Mononuclear cell (primary cell): Measurements from ENCODE around the gene CDYL2. TPM values are rescaled to one million over a fixed set of nuclear protein-coding genes. Genes with fewer than 3 reads are reported as not detected.

ENCODE experiments used
- H3K27me3 ChIP-seq: 2 replicates; pipeline ENCODE4 v1.6.0; 2011; ENCODE audit warnings: low read length, control low read depth; ENCODE audit not compliant: insufficient read depth
- H3K4me1 ChIP-seq: 2 replicates; pipeline ENCODE4 v1.5.1; 2011; ENCODE audit warnings: mild to moderate bottlenecking, low read length, control low read depth; ENCODE audit not compliant: insufficient read depth
- H3K4me3 ChIP-seq: 2 replicates; pipeline ENCODE4 v1.5.1; 2011; ENCODE audit warnings: mild to moderate bottlenecking, low read length, moderate library complexity
- H3K9me3 ChIP-seq: 2 replicates; pipeline ENCODE4 v1.5.1; 2011; ENCODE audit warnings: low read depth, mild to moderate bottlenecking, control low read depth, low read length
- total RNA-seq: library from RNA; depleted of rRNA; stranded (reverse); fragments of >200 nt; gene quantifications from one replicate; pipeline ENCODE4 v1.2.3, GENCODE V29; 2012

Gene CDYL2
- total RNA-seq, 1 donor = 8.2 TPM

GRCh38 chr16:80586476-80586875, 217.9 kb downstream of the CDYL2 start:
- H3K27me3 ChIP-seq = no peaks in the 10 kb centered on the region
- no peak overlapping the region for H3K4me3 ChIP-seq
- H3K9me3 ChIP-seq = no peaks in the 10 kb centered on the region
- H3K4me1 ChIP-seq = peaks cover 7% of the 10 kb centered on the region

GRCh38 chr16:80585764-80586163, 218.6 kb downstream of the CDYL2 start:
- H3K4me3 ChIP-seq = no peak overlapping the region
- no peaks in the 10 kb centered on the region for H3K27me3 ChIP-seq
- H3K9me3 ChIP-seq = no peaks in the 10 kb centered on the region
- peaks cover 6% of the 10 kb centered on the region for H3K4me1 ChIP-seq

- peaks cover 13% of the 10 kb centered on the region for H3K4me1 ChIP-seq
- H3K4me3 ChIP-seq = no peak overlapping the region
- H3K9me3 ChIP-seq = no peaks in the 10 kb centered on the region
- no peaks in the 10 kb centered on the region for H3K27me3 ChIP-seq
Observed at GRCh38 chr16:80583466-80583865, 220.9 kb downstream of the CDYL2 start.

GRCh38 chr16:80580109-80580832, 224.1 kb downstream of the CDYL2 start:
- Histone ChIP-seq H3K4me3 (no peak overlapping the region), H3K4me1 (peaks cover 13% of the 10 kb centered on the region), H3K9me3 (no peaks in the 10 kb centered on the region), H3K27me3 (no peaks in the 10 kb centered on the region)

GRCh38 chr16:80577485-80578280, 226.7 kb downstream of the CDYL2 start:
- Histone ChIP-seq H3K9me3 (no peaks in the 10 kb centered on the region), H3K27me3 (no peaks in the 10 kb centered on the region), H3K4me1 (peaks cover 13% of the 10 kb centered on the region)

GRCh38 chr16:80576343-80576912, 228.0 kb downstream of the CDYL2 start:
- no peaks in the 10 kb centered on the region for H3K9me3 ChIP-seq
- peaks cover 13% of the 10 kb centered on the region for H3K4me1 ChIP-seq
- no peak overlapping the region for H3K4me3 ChIP-seq
- no peaks in the 10 kb centered on the region for H3K27me3 ChIP-seq

More at GRCh38 chr16:80577485-80578280, 226.7 kb downstream of the CDYL2 start:
- no peak overlapping the region for H3K4me3 ChIP-seq

GRCh38 chr16:80573700-80574120, 230.7 kb downstream of the CDYL2 start:
- H3K4me1 ChIP-seq = peaks cover 8% of the 10 kb centered on the region
- H3K27me3 ChIP-seq = no peaks in the 10 kb centered on the region
- H3K9me3 ChIP-seq = no peaks in the 10 kb centered on the region
- H3K4me3 ChIP-seq = no peak overlapping the region

GRCh38 chr16:80570106-80570478, 234.3 kb downstream of the CDYL2 start:
- Histone ChIP-seq H3K4me1 (peaks cover 8% of the 10 kb centered on the region), H3K27me3 (no peaks in the 10 kb centered on the region), H3K9me3 (no peaks in the 10 kb centered on the region), H3K4me3 (no peak overlapping the region)

- H3K4me1 ChIP-seq = peaks cover 12% of the 10 kb centered on the region
- no peaks in the 10 kb centered on the region for H3K9me3 ChIP-seq
- no peak overlapping the region for H3K4me3 ChIP-seq
- no peaks in the 10 kb centered on the region for H3K27me3 ChIP-seq
Observed at GRCh38 chr16:80569440-80570105, 234.8 kb downstream of the CDYL2 start.

- Histone ChIP-seq H3K4me3 (no peak overlapping the region), H3K27me3 (no peaks in the 10 kb centered on the region), H3K4me1 (peaks cover 16% of the 10 kb centered on the region), H3K9me3 (no peaks in the 10 kb centered on the region)
Observed at GRCh38 chr16:80564394-80564793, 240.0 kb downstream of the CDYL2 start.

GRCh38 chr16:80563066-80563465, 241.3 kb downstream of the CDYL2 start:
- H3K27me3 ChIP-seq = no peaks in the 10 kb centered on the region
- peaks cover 9% of the 10 kb centered on the region for H3K4me1 ChIP-seq
- no peaks in the 10 kb centered on the region for H3K9me3 ChIP-seq
- H3K4me3 ChIP-seq = no peak overlapping the region

- no peak overlapping the region for H3K4me3 ChIP-seq
- peaks cover 7% of the 10 kb centered on the region for H3K4me1 ChIP-seq
- no peaks in the 10 kb centered on the region for H3K27me3 ChIP-seq
- H3K9me3 ChIP-seq = no peaks in the 10 kb centered on the region
Observed at GRCh38 chr16:80559369-80559768, 245.0 kb downstream of the CDYL2 start.

- Histone ChIP-seq H3K27me3 (no peaks in the 10 kb centered on the region), H3K9me3 (no peaks in the 10 kb centered on the region), H3K4me1 (peaks cover 12% of the 10 kb centered on the region), H3K4me3 (no peak overlapping the region)
Observed at GRCh38 chr16:80557037-80557436, 247.4 kb downstream of the CDYL2 start.

GRCh38 chr16:80556481-80556880, 247.9 kb downstream of the CDYL2 start:
- Histone ChIP-seq H3K4me1 (peaks cover 12% of the 10 kb centered on the region), H3K27me3 (no peaks in the 10 kb centered on the region), H3K4me3 (no peak overlapping the region), H3K9me3 (no peaks in the 10 kb centered on the region)

GRCh38 chr16:80554033-80554432, 250.4 kb downstream of the CDYL2 start:
- peaks cover 12% of the 10 kb centered on the region for H3K4me1 ChIP-seq
- no peaks in the 10 kb centered on the region for H3K9me3 ChIP-seq
- no peak overlapping the region for H3K4me3 ChIP-seq
- no peaks in the 10 kb centered on the region for H3K27me3 ChIP-seq
